NCI-H774 (cell line): ENCODE data around the gene HMCES.
A peak's percentile ranks its signal among the peaks of the same experiment; 100 is the strongest.
"Not testable (repeated sequence)": the region's sequence is repeated elsewhere in the genome, so short reads cannot be mapped to it uniquely, and the experiment has no call there.

ENCODE experiments used
- DNase-seq: peaks from one replicate; lab custom pipeline; 2025; lab: John Stamatoyannopoulos, UW

Gene HMCES

GRCh38 chr3:129320825-129321487 is 42.3 kb downstream of the HMCES start:
- DNase-seq = no peak

- no peak for DNase-seq
These were observed 43.2 kb downstream of the HMCES start for GRCh38 chr3:129321887-129322286.

- no peak for DNase-seq
These were observed 45.1 kb downstream of the HMCES start for GRCh38 chr3:129323651-129324294.

- DNase-seq = no peak
These were observed 46.2 kb downstream of the HMCES start for GRCh38 chr3:129324855-129325254.

- no peak for DNase-seq
These were observed 46.7 kb downstream of the HMCES start for GRCh38 chr3:129325383-129325782.

- no peak for DNase-seq
These were observed 47.5 kb downstream of the HMCES start for GRCh38 chr3:129326138-129326537.

GRCh38 chr3:129326595-129326994 is 47.9 kb downstream of the HMCES start:
- no peak for DNase-seq

GRCh38 chr3:129327510-129327909 is 48.8 kb downstream of the HMCES start:
- no peak for DNase-seq

- DNase-seq = no peak
These were observed 51.2 kb downstream of the HMCES start for GRCh38 chr3:129329858-129330257.

GRCh38 chr3:129330409-129330808 is 51.7 kb downstream of the HMCES start:
- no peak for DNase-seq

- DNase-seq = no peak
These were observed 55.2 kb downstream of the HMCES start for GRCh38 chr3:129333891-129334290.

- DNase-seq = peak; percentile 9
These were observed 57.5 kb downstream of the HMCES start for GRCh38 chr3:129336093-129336706.

- DNase-seq = not testable (repeated sequence)
These were observed 59.0 kb downstream of the HMCES start for GRCh38 chr3:129337719-129338118.

- DNase-seq = not testable (repeated sequence)
These were observed 60.5 kb downstream of the HMCES start for GRCh38 chr3:129339186-129339585.

GRCh38 chr3:129339833-129340232 is 61.2 kb downstream of the HMCES start:
- DNase-seq = not testable (repeated sequence)

GRCh38 chr3:129341331-129342141 is 62.9 kb downstream of the HMCES start:
- no peak for DNase-seq

GRCh38 chr3:129343643-129344360 is 65.1 kb downstream of the HMCES start:
- no peak for DNase-seq

GRCh38 chr3:129344540-129345220 is 66.0 kb downstream of the HMCES start:
- no peak for DNase-seq

GRCh38 chr3:129345281-129345680 is 66.6 kb downstream of the HMCES start:
- no peak for DNase-seq

GRCh38 chr3:129345971-129346370 is 67.3 kb downstream of the HMCES start:
- no peak for DNase-seq
